Psoas muscle (tissue), 8 donors: ENCODE measurements around the gene LPAR1. TPM values are rescaled to one million over a fixed set of nuclear protein-coding genes. Genes with fewer than 3 reads are reported as not detected.

Source experiments
- ATAC-seq, 4 donors: fragments of 200-7000 bp; cut with Tn5 transposase; one replicate each; pipeline ENCODE4 v1.9.1; 2020; ENCODE audit warnings: moderate library complexity in 3 of 4, mild to moderate bottlenecking in 2 of 4
- DNase-seq, 2 donors: peaks; one replicate each; pipeline ENCODE4 v3.0.0-alpha.2; 2020
- H3K27ac ChIP-seq: fragments of 200-600 bp; one replicate; pipeline ENCODE4 v1.8.0; 2022
- H3K27me3 ChIP-seq, 3 donors: fragments of 200-600 bp in 1 of 3; one replicate each; pipeline versions ENCODE4 v1.6.1 to v1.8.0; 2013 to 2022; ENCODE audit warnings: low read length in 2 of 3, mild to moderate bottlenecking in 2 of 3, moderate library complexity in 1 of 3; ENCODE audit not compliant: insufficient read depth in 3 of 3
- H3K36me3 ChIP-seq, 2 donors: fragments of 200-600 bp in 1 of 2; one replicate each; pipeline versions ENCODE4 v1.6.1 to v1.8.0; 2013 to 2022; ENCODE audit warnings: low read depth in 1 of 2, mild to moderate bottlenecking in 1 of 2, moderate library complexity in 1 of 2; ENCODE audit not compliant: insufficient read depth in 1 of 2
- H3K4me1 ChIP-seq: fragments of 200-600 bp; one replicate; pipeline ENCODE4 v1.8.0; 2022
- H3K4me3 ChIP-seq: fragments of 200-600 bp; one replicate; pipeline ENCODE4 v1.8.0; 2022; ENCODE audit warnings: mild to moderate bottlenecking
- H3K9me3 ChIP-seq: fragments of 200-600 bp; one replicate; pipeline ENCODE4 v1.8.0; 2022
- CTCF ChIP-seq: fragments of 200-600 bp; IDR thresholded peaks from one replicate; pipeline ENCODE4 v1.8.0; 2022; ENCODE audit warnings: antibody characterized with exemption
- WGBS, 3 donors: extraction: QIAGEN DNeasy Blood & Tissue Kit; methylation state at CpG; one replicate each; pipeline versions ENCODE4 v1.1.6 to v1.1.7; 2013; 5-methylcytosine and 5-hydroxymethylcytosine counted together
- intact Hi-C, 2 donors: fragments of 100-400 bp; cut with DNase I; formaldehyde crosslinking; loops; one replicate each; pipeline versions ENCODE4 v1.11.0 to v1.14.2; 2022
- polyA plus RNA-seq, 3 donors: library from polyadenylated mRNA; stranded (reverse); fragments of 200-250 nt; gene quantifications; one replicate each; pipeline ENCODE4 v1.2.3, GENCODE V29; 2013
- total RNA-seq, 4 donors: library from RNA; stranded (reverse); fragmentation: NEBNext Ultra II Directional in 2 of 4; extraction: Animal tissue kit (Norgen Biotek cat#: 25700) in 2 of 4; gene quantifications; one replicate each; pipeline versions ENCODE4 v1.2.1 to v1.2.4, GENCODE V29; 2021 to 2023
- donor health status: healthy with polysubstance abuse.
- donor health status: DM: no; HTN: no; CAD: no; lungs with moderate emphysema.
- donor health status: Bipolar disorder and iron deficiency.
- donor health status: healthy.
- donor health status: DM: yes; HTN: yes; CAD: no.
- donor health status: DM: no; HTN: no; CAD: no.
- donor health status: DM: no; HTN: no; CAD: no.
- donor health status: DM: yes; HTN: yes; CAD: no.

Gene LPAR1
- total and polyA plus RNA-seq, 7 donors: 2.5 to 7.7 (median 4.7) TPM

- intact Hi-C loops: no loop called here
- no peak for TF ChIP-seq CTCF
- H3K4me3 ChIP-seq: no peak overlapping the region
- H3K27me3 ChIP-seq: peaks cover 0 to 40% (median 6%) of the 10 kb centered on the region in 3 donors
- no peak overlapping the region for H3K27ac ChIP-seq
- no peak for DNase-seq
- no peak for ATAC-seq
- no peaks in the 10 kb centered on the region for H3K4me1 ChIP-seq
- H3K9me3 ChIP-seq: no peaks in the 10 kb centered on the region
- no peaks in the 10 kb centered on the region for H3K36me3 ChIP-seq
- WGBS, 3 donors: 72 to 82% (median 80%) methylated on average over 6 of the region's 6 CpGs
Measured at GRCh38 chr9:111034170-111034897, 3.9 kb downstream of the LPAR1 start.

DNA sequence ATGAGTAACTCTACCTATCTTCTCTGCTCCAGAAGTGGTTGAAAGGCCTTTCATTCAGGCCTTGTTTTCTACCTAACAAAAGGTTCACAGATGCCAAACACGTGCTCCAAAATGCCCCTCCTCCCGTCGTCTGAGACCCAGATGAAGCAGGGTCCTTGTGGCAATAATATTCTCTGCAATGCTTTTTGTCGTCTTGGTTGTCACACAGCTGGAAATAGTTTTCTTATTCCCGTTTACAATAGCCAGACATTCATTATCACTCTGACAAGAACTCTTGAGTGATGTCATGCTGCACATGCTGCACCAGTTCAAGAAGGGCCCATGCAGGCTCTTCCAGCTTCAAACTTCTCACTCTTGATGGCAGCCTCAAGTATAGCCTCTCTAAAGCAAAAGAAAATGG lies 7.8 kb downstream of the LPAR1 start:
- no peaks in the 10 kb centered on the region for H3K9me3 ChIP-seq
- H3K36me3 ChIP-seq: no peaks in the 10 kb centered on the region
- peaks cover 0 to 5% (median 0%) of the 10 kb centered on the region in 3 donors for H3K27me3 ChIP-seq
- no peak overlapping the region for H3K27ac ChIP-seq
- H3K4me1 ChIP-seq: no peaks in the 10 kb centered on the region
- intact Hi-C loops: no loop called here
- WGBS, 3 donors: 54 to 57% (median 56%) methylated on average over 5 of the region's 5 CpGs
- DNase-seq (no peak), ATAC-seq (no peak)
- no peak overlapping the region for H3K4me3 ChIP-seq
- no peak for TF ChIP-seq CTCF

DNA sequence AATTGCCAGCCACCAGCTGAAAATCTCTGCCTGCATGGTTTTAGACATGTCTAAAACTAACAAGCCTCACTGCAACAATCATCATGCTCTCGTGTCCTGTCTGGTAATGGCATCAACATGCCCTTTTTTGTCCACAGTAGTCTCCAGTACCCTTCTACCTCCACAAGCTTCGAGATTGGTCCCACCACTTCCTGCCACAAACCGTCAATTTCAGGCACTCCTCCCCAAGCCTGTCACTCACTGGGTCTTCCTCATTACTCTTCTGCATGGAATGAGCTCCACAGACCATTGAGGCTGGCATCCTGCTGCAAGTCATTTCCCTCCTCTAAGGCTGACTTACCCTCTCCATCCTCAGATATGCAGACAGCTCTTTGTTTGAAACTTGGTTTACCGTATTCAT lies 9.0 kb downstream of the LPAR1 start:
- TF ChIP-seq CTCF: no peak
- intact Hi-C loops: no loop called here
- ATAC-seq: no peak
- H3K9me3 ChIP-seq: no peaks in the 10 kb centered on the region
- H3K27me3 ChIP-seq: no peaks in the 10 kb centered on the region
- no peak overlapping the region for H3K4me3 ChIP-seq
- no peak for DNase-seq
- no peaks in the 10 kb centered on the region for H3K4me1 ChIP-seq
- 75 to 86% (median 76%) methylated on average over 4 of the region's 4 CpGs for WGBS, 3 donors
- H3K27ac ChIP-seq: no peak overlapping the region
- H3K36me3 ChIP-seq: no peaks in the 10 kb centered on the region

DNA sequence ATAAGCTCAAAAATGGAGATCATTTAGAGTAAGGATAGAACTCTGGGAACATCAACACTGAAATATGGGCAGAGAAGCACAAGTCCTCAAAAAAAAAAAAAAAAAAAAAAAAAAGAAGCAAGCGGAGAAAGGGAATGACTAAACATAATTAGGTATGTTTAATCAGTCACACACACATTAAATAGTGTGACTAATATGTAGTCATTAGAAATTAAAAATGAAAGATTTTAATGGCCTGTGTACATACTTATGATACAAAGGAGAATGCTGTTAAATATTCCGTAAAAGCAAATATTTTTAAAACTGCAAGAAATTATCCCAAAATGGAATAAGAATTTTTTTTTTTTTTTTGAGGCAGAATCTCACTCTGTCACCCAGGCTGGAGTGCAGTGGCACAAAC lies 10.5 kb downstream of the LPAR1 start:
- Histone ChIP-seq H3K9me3 (no peaks in the 10 kb centered on the region), H3K36me3 (no peaks in the 10 kb centered on the region), H3K4me1 (no peaks in the 10 kb centered on the region), H3K27ac (no peak overlapping the region), H3K27me3 (no peaks in the 10 kb centered on the region), H3K4me3 (no peak overlapping the region)
- TF ChIP-seq CTCF: no peak
- 72 to 97% (median 77%) methylated on average over 2 of the region's 2 CpGs for WGBS, 3 donors
- ATAC-seq (no peak), DNase-seq (no peak)
- intact Hi-C loops: no loop called here

DNA sequence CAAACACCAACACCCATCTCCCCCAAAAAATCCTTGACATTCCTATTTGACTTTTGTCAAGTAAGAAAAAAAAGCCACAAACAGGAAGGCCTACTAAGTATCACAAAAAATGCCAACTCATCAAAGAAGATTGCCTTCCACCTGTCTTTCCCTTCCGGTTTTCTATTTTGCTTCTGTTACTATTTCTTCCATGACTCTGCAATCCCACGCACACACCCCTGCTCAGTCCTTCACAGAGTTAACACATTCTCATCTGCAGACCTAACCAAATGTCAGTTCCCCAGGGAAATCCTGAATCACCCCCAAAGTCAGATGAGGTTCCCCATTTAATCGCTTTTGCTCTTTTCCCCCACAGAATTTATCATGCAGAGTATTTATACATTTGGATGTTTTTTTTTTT lies 15.1 kb downstream of the LPAR1 start:
- no peaks in the 10 kb centered on the region for H3K9me3 ChIP-seq
- intact Hi-C loops: no loop called here
- H3K27ac ChIP-seq: no peak overlapping the region
- WGBS, 3 donors: 66 to 75% (median 67%) methylated on average over 3 of the region's 3 CpGs
- no peak for TF ChIP-seq CTCF
- H3K4me1 ChIP-seq: no peaks in the 10 kb centered on the region
- H3K36me3 ChIP-seq: no peaks in the 10 kb centered on the region
- no peak for DNase-seq
- no peak for ATAC-seq
- H3K27me3 ChIP-seq: no peaks in the 10 kb centered on the region
- no peak overlapping the region for H3K4me3 ChIP-seq
